ENCODE data around the gene H1-8.

The H1-8 gene

GRCh38 chr3:129592381-129593131 lies 49.6 kb downstream of the H1-8 start:
- Mint-ChIP-seq H3K36me3 (ENCODE audit: low read depth) (no peaks in the 10 kb centered on the region), H3K9me3 (no peaks in the 10 kb centered on the region), H3K27me3 (peaks cover 11% of the 10 kb centered on the region), H3K4me3 (no peak overlapping the region), H3K27ac (no peak overlapping the region), H3K4me1 (ENCODE audit: low read depth) (peaks cover 23% of the 10 kb centered on the region)
- no peak for DNase-seq

- Mint-ChIP-seq H3K4me3 (no peak overlapping the region), H3K9me3 (no peaks in the 10 kb centered on the region), H3K27me3 (peaks cover 11% of the 10 kb centered on the region), H3K4me1 (ENCODE audit: low read depth) (peaks cover 23% of the 10 kb centered on the region), H3K36me3 (ENCODE audit: low read depth) (no peaks in the 10 kb centered on the region), H3K27ac (peak overlapping the region; percentile 72)
- no peak for DNase-seq
Measured at GRCh38 chr3:129593230-129593594, 50.2 kb downstream of the H1-8 start.

GRCh38 chr3:129593595-129594339 lies 50.8 kb downstream of the H1-8 start:
- H3K9me3 Mint-ChIP-seq = no peaks in the 10 kb centered on the region
- H3K27me3 Mint-ChIP-seq = peaks cover 11% of the 10 kb centered on the region
- H3K4me1 Mint-ChIP-seq (ENCODE audit: low read depth) = peaks cover 23% of the 10 kb centered on the region
- peak overlapping the region; percentile 72 for H3K27ac Mint-ChIP-seq
- DNase-seq = peak; percentile 75
- H3K4me3 Mint-ChIP-seq = peak overlapping the region; percentile 28
- H3K36me3 Mint-ChIP-seq (ENCODE audit: low read depth) = no peaks in the 10 kb centered on the region

- H3K27me3 Mint-ChIP-seq = peaks cover 11% of the 10 kb centered on the region
- no peak overlapping the region for H3K4me3 Mint-ChIP-seq
- H3K36me3 Mint-ChIP-seq (ENCODE audit: low read depth) = no peaks in the 10 kb centered on the region
- peaks cover 24% of the 10 kb centered on the region for H3K4me1 Mint-ChIP-seq (ENCODE audit: low read depth)
- no peaks in the 10 kb centered on the region for H3K9me3 Mint-ChIP-seq
- no peak overlapping the region for H3K27ac Mint-ChIP-seq
- no peak for DNase-seq
Measured at GRCh38 chr3:129594409-129594808, 51.4 kb downstream of the H1-8 start.

GRCh38 chr3:129594907-129595390 lies 52.0 kb downstream of the H1-8 start:
- Mint-ChIP-seq H3K4me3 (no peak overlapping the region), H3K27me3 (peaks cover 11% of the 10 kb centered on the region), H3K4me1 (ENCODE audit: low read depth) (peaks cover 27% of the 10 kb centered on the region), H3K9me3 (no peaks in the 10 kb centered on the region), H3K27ac (no peak overlapping the region), H3K36me3 (ENCODE audit: low read depth) (no peaks in the 10 kb centered on the region)
- no peak for DNase-seq

- peaks cover 29% of the 10 kb centered on the region for H3K4me1 Mint-ChIP-seq (ENCODE audit: low read depth)
Measured at GRCh38 chr3:129595544-129596193, 52.7 kb downstream of the H1-8 start.

GRCh38 chr3:129596194-129597086 lies 53.5 kb downstream of the H1-8 start:
- Mint-ChIP-seq H3K27ac (no peak overlapping the region), H3K27me3 (peaks cover 11% of the 10 kb centered on the region), H3K9me3 (no peaks in the 10 kb centered on the region), H3K36me3 (ENCODE audit: low read depth) (no peaks in the 10 kb centered on the region), H3K4me1 (ENCODE audit: low read depth) (peaks cover 29% of the 10 kb centered on the region), H3K4me3 (no peak overlapping the region)
- no peak for DNase-seq

More at GRCh38 chr3:129595544-129596193, 52.7 kb downstream of the H1-8 start:
- no peak overlapping the region for H3K27ac Mint-ChIP-seq
- no peak for DNase-seq
- H3K4me3 Mint-ChIP-seq = no peak overlapping the region
- H3K9me3 Mint-ChIP-seq = no peaks in the 10 kb centered on the region
- H3K27me3 Mint-ChIP-seq = peaks cover 11% of the 10 kb centered on the region
- no peaks in the 10 kb centered on the region for H3K36me3 Mint-ChIP-seq (ENCODE audit: low read depth)

- Mint-ChIP-seq H3K27me3 (peaks cover 11% of the 10 kb centered on the region), H3K27ac (no peak overlapping the region), H3K9me3 (no peaks in the 10 kb centered on the region), H3K36me3 (ENCODE audit: low read depth) (no peaks in the 10 kb centered on the region), H3K4me3 (no peak overlapping the region), H3K4me1 (ENCODE audit: low read depth) (peaks cover 29% of the 10 kb centered on the region)
- DNase-seq = no peak
Measured at GRCh38 chr3:129597087-129597999, 54.4 kb downstream of the H1-8 start.

GRCh38 chr3:129598000-129598381 lies 55.0 kb downstream of the H1-8 start:
- no peak overlapping the region for H3K27ac Mint-ChIP-seq
- H3K4me1 Mint-ChIP-seq (ENCODE audit: low read depth) = peaks cover 26% of the 10 kb centered on the region
- DNase-seq = no peak
- no peaks in the 10 kb centered on the region for H3K9me3 Mint-ChIP-seq
- peaks cover 9% of the 10 kb centered on the region for H3K27me3 Mint-ChIP-seq
- no peaks in the 10 kb centered on the region for H3K36me3 Mint-ChIP-seq (ENCODE audit: low read depth)
- H3K4me3 Mint-ChIP-seq = no peak overlapping the region

GRCh38 chr3:129598484-129598883 lies 55.5 kb downstream of the H1-8 start:
- Mint-ChIP-seq H3K4me1 (ENCODE audit: low read depth) (peaks cover 22% of the 10 kb centered on the region), H3K27me3 (peaks cover 4% of the 10 kb centered on the region), H3K9me3 (no peaks in the 10 kb centered on the region), H3K27ac (no peak overlapping the region), H3K36me3 (ENCODE audit: low read depth) (no peaks in the 10 kb centered on the region), H3K4me3 (no peak overlapping the region)
- DNase-seq = no peak

GRCh38 chr3:129599073-129599472 lies 56.1 kb downstream of the H1-8 start:
- DNase-seq = no peak

GRCh38 chr3:129599607-129600006 lies 56.6 kb downstream of the H1-8 start:
- Mint-ChIP-seq H3K27me3 (peaks cover 12% of the 10 kb centered on the region), H3K4me3 (no peak overlapping the region), H3K4me1 (ENCODE audit: low read depth) (peaks cover 16% of the 10 kb centered on the region), H3K27ac (no peak overlapping the region), H3K9me3 (no peaks in the 10 kb centered on the region), H3K36me3 (ENCODE audit: low read depth) (no peaks in the 10 kb centered on the region)
- no peak for DNase-seq

More at GRCh38 chr3:129599073-129599472, 56.1 kb downstream of the H1-8 start:
- Mint-ChIP-seq H3K4me3 (no peak overlapping the region), H3K27me3 (peaks cover 7% of the 10 kb centered on the region), H3K9me3 (no peaks in the 10 kb centered on the region), H3K27ac (no peak overlapping the region), H3K4me1 (ENCODE audit: low read depth) (peaks cover 16% of the 10 kb centered on the region), H3K36me3 (ENCODE audit: low read depth) (no peaks in the 10 kb centered on the region)

GRCh38 chr3:129600348-129600747 lies 57.4 kb downstream of the H1-8 start:
- peaks cover 15% of the 10 kb centered on the region for H3K27me3 Mint-ChIP-seq
- no peak overlapping the region for H3K27ac Mint-ChIP-seq

More at GRCh38 chr3:129600348-129600747, 57.4 kb downstream of the H1-8 start:
- no peak overlapping the region for H3K4me3 Mint-ChIP-seq
- H3K4me1 Mint-ChIP-seq (ENCODE audit: low read depth) = peaks cover 17% of the 10 kb centered on the region
- no peaks in the 10 kb centered on the region for H3K9me3 Mint-ChIP-seq
- H3K36me3 Mint-ChIP-seq (ENCODE audit: low read depth) = no peaks in the 10 kb centered on the region
- DNase-seq = no peak
